Endothelial cell of umbilical vein (primary cell): ENCODE measurements around the gene MCU.

ENCODE experiments used
- EZH2 ChIP-seq: IDR thresholded peaks from 2 replicates; pipeline ENCODE4 v1.6.1; 2012; ENCODE audit warnings: borderline replicate concordance, low read depth, mild to moderate bottlenecking, moderate library complexity, low read length, inconsistent platforms; ENCODE audit not compliant: severe bottlenecking
- FOS ChIP-seq: IDR thresholded peaks from 2 replicates; pipeline ENCODE4 v1.6.1; 2011; ENCODE audit warnings: mild to moderate bottlenecking, low read length, moderate library complexity, borderline replicate concordance; ENCODE audit not compliant: insufficient read depth
- GATA2 ChIP-seq: IDR thresholded peaks from 2 replicates; pipeline ENCODE4 v1.7.0; 2011; ENCODE audit warnings: low read depth, mild to moderate bottlenecking, moderate library complexity, mixed read lengths, low read length; ENCODE audit not compliant: insufficient read length, insufficient read depth
- JUN ChIP-seq: IDR thresholded peaks from 2 replicates; pipeline ENCODE4 v1.6.1; 2011; ENCODE audit warnings: borderline replicate concordance, low read depth; ENCODE audit not compliant: insufficient read length, insufficient read depth
- MYC ChIP-seq: IDR thresholded peaks from one replicate; pipeline ENCODE4 v1.6.1; 2011; ENCODE audit warnings: mild to moderate bottlenecking, low read depth, low read length
- POLR2A ChIP-seq: IDR thresholded peaks from 2 replicates; pipeline ENCODE4 v1.6.1; 2012; ENCODE audit warnings: low read depth, mild to moderate bottlenecking, control low read depth, low read length
- POLR2AphosphoS5 ChIP-seq: IDR thresholded peaks from 2 replicates; pipeline ENCODE4 v1.6.1; 2012; ENCODE audit warnings: low read depth, mild to moderate bottlenecking, control low read depth, low read length, moderate library complexity; ENCODE audit not compliant: insufficient read depth
- TF ChIP-seq, protein P1 (sequence below), 2 donors: IDR thresholded peaks; 1 replicate in 1 of 2; 2 replicates in 1 of 2; pipeline ENCODE4 v1.5.1; 2011; ENCODE audit warnings: low read length in 2 of 2, mild to moderate bottlenecking in 2 of 2, moderate library complexity in 2 of 2, control low read depth in 1 of 2, inconsistent platforms in 1 of 2, low read depth in 1 of 2; ENCODE audit not compliant: insufficient read depth in 1 of 2; ENCODE audit errors: extremely low read depth in 1 of 2
- TF ChIP-seq, protein P2 (sequence below): IDR thresholded peaks from 2 replicates; pipeline ENCODE4 v1.6.1; 2011; ENCODE audit not compliant: insufficient read depth, insufficient read length

DNA sequence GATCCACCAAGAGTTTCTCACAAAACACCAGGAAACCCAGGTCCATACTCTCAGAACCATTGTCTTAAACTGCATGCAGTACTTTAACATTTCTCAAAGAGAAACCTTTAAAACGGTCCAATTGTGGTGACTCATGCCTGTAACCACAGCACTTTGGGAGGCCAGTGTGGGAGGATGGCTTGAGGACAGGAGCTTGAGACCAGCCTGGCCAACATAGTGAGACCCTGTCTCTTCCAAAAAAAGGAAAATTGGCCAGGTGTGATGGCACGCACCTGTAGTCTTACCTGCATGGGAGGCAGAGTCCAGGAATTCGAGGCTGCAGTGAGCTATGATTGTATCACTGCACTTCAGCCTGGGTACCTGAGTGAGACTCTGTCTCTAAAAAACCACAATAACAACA is 104.1 kb downstream of the MCU start:
- TF ChIP-seq, protein P1, sequence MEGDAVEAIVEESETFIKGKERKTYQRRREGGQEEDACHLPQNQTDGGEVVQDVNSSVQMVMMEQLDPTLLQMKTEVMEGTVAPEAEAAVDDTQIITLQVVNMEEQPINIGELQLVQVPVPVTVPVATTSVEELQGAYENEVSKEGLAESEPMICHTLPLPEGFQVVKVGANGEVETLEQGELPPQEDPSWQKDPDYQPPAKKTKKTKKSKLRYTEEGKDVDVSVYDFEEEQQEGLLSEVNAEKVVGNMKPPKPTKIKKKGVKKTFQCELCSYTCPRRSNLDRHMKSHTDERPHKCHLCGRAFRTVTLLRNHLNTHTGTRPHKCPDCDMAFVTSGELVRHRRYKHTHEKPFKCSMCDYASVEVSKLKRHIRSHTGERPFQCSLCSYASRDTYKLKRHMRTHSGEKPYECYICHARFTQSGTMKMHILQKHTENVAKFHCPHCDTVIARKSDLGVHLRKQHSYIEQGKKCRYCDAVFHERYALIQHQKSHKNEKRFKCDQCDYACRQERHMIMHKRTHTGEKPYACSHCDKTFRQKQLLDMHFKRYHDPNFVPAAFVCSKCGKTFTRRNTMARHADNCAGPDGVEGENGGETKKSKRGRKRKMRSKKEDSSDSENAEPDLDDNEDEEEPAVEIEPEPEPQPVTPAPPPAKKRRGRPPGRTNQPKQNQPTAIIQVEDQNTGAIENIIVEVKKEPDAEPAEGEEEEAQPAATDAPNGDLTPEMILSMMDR (IDR thresholded peaks at IDR 0.05; ENCODE audit: extremely low read depth in 1 of 2, insufficient read depth in 1 of 2, low read depth in 1 of 2, low read length in 2 of 2) = no peak
- no peak for TF ChIP-seq GATA2
- TF ChIP-seq, protein P2, sequence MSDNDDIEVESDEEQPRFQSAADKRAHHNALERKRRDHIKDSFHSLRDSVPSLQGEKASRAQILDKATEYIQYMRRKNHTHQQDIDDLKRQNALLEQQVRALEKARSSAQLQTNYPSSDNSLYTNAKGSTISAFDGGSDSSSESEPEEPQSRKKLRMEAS = no peak
- no peak for TF ChIP-seq JUN
- no peak for TF ChIP-seq EZH2
- TF ChIP-seq POLR2A = no peak
- TF ChIP-seq MYC = no peak
- TF ChIP-seq POLR2AphosphoS5 = no peak
- TF ChIP-seq FOS = no peak
